ENCODE results near the gene SLIT3.

SLIT3 gene

GRCh38 chr5:168679515-168679920 is 621.4 kb downstream of the SLIT3 start:
- no peak for DNase-seq (ENCODE audit: low read depth, low spot score)

GRCh38 chr5:168676501-168676900 is 624.4 kb downstream of the SLIT3 start:
- Histone ChIP-seq H3K9me3 (ENCODE audit: low read depth, low read length) (no peaks in the 10 kb centered on the region), H3K9ac (ENCODE audit: insufficient read length) (no peak overlapping the region), H3K4me3 (no peak overlapping the region), H3K36me3 (ENCODE audit: insufficient read depth, low read length) (no peaks in the 10 kb centered on the region), H3K27ac (no peak overlapping the region)
- TF ChIP-seq FOXP2 (optimal IDR thresholded peaks at IDR 0.05; ENCODE audit: control extremely low read depth, extremely low read length, insufficient read depth) (no peak), EZH2 (IDR thresholded peaks at IDR 0.05) (no peak), POLR2AphosphoS5 (IDR thresholded peaks at IDR 0.05; ENCODE audit: borderline replicate concordance, low read depth, low read length) (no peak)
- no peak for DNase-seq (ENCODE audit: low read depth, low spot score)

More at GRCh38 chr5:168679515-168679920, 621.4 kb downstream of the SLIT3 start:
- Histone ChIP-seq H3K9me3 (ENCODE audit: low read depth, low read length) (no peaks in the 10 kb centered on the region), H3K27ac (no peak overlapping the region), H3K4me3 (no peak overlapping the region), H3K9ac (ENCODE audit: insufficient read length) (no peak overlapping the region), H3K36me3 (ENCODE audit: insufficient read depth, low read length) (no peaks in the 10 kb centered on the region)
- TF ChIP-seq POLR2AphosphoS5 (IDR thresholded peaks at IDR 0.05; ENCODE audit: borderline replicate concordance, low read depth, low read length) (no peak), EZH2 (IDR thresholded peaks at IDR 0.05) (no peak), FOXP2 (optimal IDR thresholded peaks at IDR 0.05; ENCODE audit: control extremely low read depth, extremely low read length, insufficient read depth) (no peak)

- H3K27ac ChIP-seq = no peak overlapping the region
- no peaks in the 10 kb centered on the region for H3K36me3 ChIP-seq (ENCODE audit: insufficient read depth, low read length)
- DNase-seq (ENCODE audit: low read depth, low spot score) = no peak
- H3K4me3 ChIP-seq = no peak overlapping the region
- TF ChIP-seq POLR2AphosphoS5 (IDR thresholded peaks at IDR 0.05; ENCODE audit: borderline replicate concordance, low read depth, low read length) (no peak), FOXP2 (optimal IDR thresholded peaks at IDR 0.05; ENCODE audit: control extremely low read depth, extremely low read length, insufficient read depth) (no peak), EZH2 (IDR thresholded peaks at IDR 0.05) (no peak)
- no peak overlapping the region for H3K9ac ChIP-seq (ENCODE audit: insufficient read length)
- no peaks in the 10 kb centered on the region for H3K9me3 ChIP-seq (ENCODE audit: low read depth, low read length)
These were observed 625.0 kb downstream of the SLIT3 start for GRCh38 chr5:168675883-168676408.

- Histone ChIP-seq H3K4me3 (no peak overlapping the region), H3K36me3 (ENCODE audit: insufficient read depth, low read length) (no peaks in the 10 kb centered on the region), H3K9me3 (ENCODE audit: low read depth, low read length) (no peaks in the 10 kb centered on the region), H3K9ac (ENCODE audit: insufficient read length) (no peak overlapping the region), H3K27ac (no peak overlapping the region)
- DNase-seq (ENCODE audit: low read depth, low spot score) = no peak
- TF ChIP-seq FOXP2 (optimal IDR thresholded peaks at IDR 0.05; ENCODE audit: control extremely low read depth, extremely low read length, insufficient read depth) (no peak), EZH2 (IDR thresholded peaks at IDR 0.05) (no peak)
These were observed 626.0 kb downstream of the SLIT3 start for GRCh38 chr5:168674893-168675482.

GRCh38 chr5:168672888-168673287 is 628.1 kb downstream of the SLIT3 start:
- no peak overlapping the region for H3K9ac ChIP-seq (ENCODE audit: insufficient read length)
- no peaks in the 10 kb centered on the region for H3K9me3 ChIP-seq (ENCODE audit: low read depth, low read length)
- H3K27ac ChIP-seq = no peak overlapping the region
- no peak overlapping the region for H3K4me3 ChIP-seq
- DNase-seq (ENCODE audit: low read depth, low spot score) = no peak
- TF ChIP-seq POLR2AphosphoS5 (IDR thresholded peaks at IDR 0.05; ENCODE audit: borderline replicate concordance, low read depth, low read length) (no peak), EZH2 (IDR thresholded peaks at IDR 0.05) (no peak), FOXP2 (optimal IDR thresholded peaks at IDR 0.05; ENCODE audit: control extremely low read depth, extremely low read length, insufficient read depth) (no peak)
- no peaks in the 10 kb centered on the region for H3K36me3 ChIP-seq (ENCODE audit: insufficient read depth, low read length)

- no peak for TF ChIP-seq POLR2AphosphoS5 (IDR thresholded peaks at IDR 0.05; ENCODE audit: borderline replicate concordance, low read depth, low read length)
- no peak for TF ChIP-seq EZH2 (IDR thresholded peaks at IDR 0.05)
- no peak for TF ChIP-seq FOXP2 (optimal IDR thresholded peaks at IDR 0.05; ENCODE audit: control extremely low read depth, extremely low read length, insufficient read depth)
- Histone ChIP-seq H3K9ac (ENCODE audit: insufficient read length) (no peak overlapping the region), H3K36me3 (ENCODE audit: insufficient read depth, low read length) (no peaks in the 10 kb centered on the region), H3K4me3 (no peak overlapping the region), H3K9me3 (ENCODE audit: low read depth, low read length) (no peaks in the 10 kb centered on the region), H3K27ac (no peak overlapping the region)
- DNase-seq (ENCODE audit: low read depth, low spot score) = no peak
These were observed 628.9 kb downstream of the SLIT3 start for GRCh38 chr5:168672016-168672415.

- Histone ChIP-seq H3K4me3 (no peak overlapping the region), H3K9me3 (ENCODE audit: low read depth, low read length) (no peaks in the 10 kb centered on the region), H3K9ac (ENCODE audit: insufficient read length) (no peak overlapping the region), H3K27ac (no peak overlapping the region), H3K36me3 (ENCODE audit: insufficient read depth, low read length) (no peaks in the 10 kb centered on the region)
- no peak for TF ChIP-seq FOXP2 (optimal IDR thresholded peaks at IDR 0.05; ENCODE audit: control extremely low read depth, extremely low read length, insufficient read depth)
- TF ChIP-seq POLR2AphosphoS5 (IDR thresholded peaks at IDR 0.05; ENCODE audit: borderline replicate concordance, low read depth, low read length) = no peak
- TF ChIP-seq EZH2 (IDR thresholded peaks at IDR 0.05) = no peak
- DNase-seq (ENCODE audit: low read depth, low spot score) = no peak
These were observed 629.9 kb downstream of the SLIT3 start for GRCh38 chr5:168670881-168671575.

- no peak for DNase-seq (ENCODE audit: low read depth, low spot score)
- Histone ChIP-seq H3K9ac (ENCODE audit: insufficient read length) (no peak overlapping the region), H3K4me3 (no peak overlapping the region), H3K27ac (no peak overlapping the region), H3K36me3 (ENCODE audit: insufficient read depth, low read length) (no peaks in the 10 kb centered on the region), H3K9me3 (ENCODE audit: low read depth, low read length) (no peaks in the 10 kb centered on the region)
- TF ChIP-seq EZH2 (IDR thresholded peaks at IDR 0.05) (no peak), FOXP2 (optimal IDR thresholded peaks at IDR 0.05; ENCODE audit: control extremely low read depth, extremely low read length, insufficient read depth) (no peak), POLR2AphosphoS5 (IDR thresholded peaks at IDR 0.05; ENCODE audit: borderline replicate concordance, low read depth, low read length) (no peak)
These were observed 631.1 kb downstream of the SLIT3 start for GRCh38 chr5:168669668-168670378.

Data from SK-N-MC (cell line).